Stimulated activated CD8-positive, alpha-beta memory T cell treated with anti-CD3 and anti-CD28 coated beads, Interleukin-7, amount 100 ng/mL, for 1 hour (primary cell): Measurements from ENCODE around the gene ERN1.
"Not testable (repeated sequence)": the region's sequence is repeated elsewhere in the genome, so short reads cannot be mapped to it uniquely, and the experiment has no call there.

ENCODE experiments used
- DNase-seq, 2 donors: peaks; one replicate each; pipeline ENCODE4 v3.0.0-alpha.2; 2020; ENCODE audit warnings: low read depth in 2 of 2

Gene ERN1

GRCh38 chr17:64135000-64135399 is 5.1 kb upstream of the ERN1 start:
- no peak for DNase-seq

- DNase-seq = no peak
These were observed 4.4 kb upstream of the ERN1 start for GRCh38 chr17:64134216-64134970.

GRCh38 chr17:64133546-64134215 is 3.7 kb upstream of the ERN1 start:
- DNase-seq = no peak

- no peak for DNase-seq
These were observed 1.8 kb upstream of the ERN1 start for GRCh38 chr17:64131606-64132270.

GRCh38 chr17:64130559-64131001 is 636 bp upstream of the ERN1 start:
- no peak for DNase-seq

- DNase-seq = no peak
These were observed 504 bp downstream of the ERN1 start for GRCh38 chr17:64129515-64129764.

GRCh38 chr17:64128787-64129514 is 993 bp downstream of the ERN1 start:
- DNase-seq = no peak

- no peak for DNase-seq
These were observed 3.0 kb downstream of the ERN1 start for GRCh38 chr17:64126918-64127317.

GRCh38 chr17:64125937-64126336 is 4.0 kb downstream of the ERN1 start:
- DNase-seq = no peak

GRCh38 chr17:64124609-64125008 is 5.3 kb downstream of the ERN1 start:
- DNase-seq = no peak

GRCh38 chr17:64123114-64123513 is 6.8 kb downstream of the ERN1 start:
- no peak for DNase-seq

- DNase-seq = not testable (repeated sequence)
These were observed 8.8 kb downstream of the ERN1 start for GRCh38 chr17:64120972-64121786.

- DNase-seq = no peak
These were observed 9.7 kb downstream of the ERN1 start for GRCh38 chr17:64120159-64120810.

- no peak for DNase-seq
These were observed 11.7 kb downstream of the ERN1 start for GRCh38 chr17:64117981-64118979.

GRCh38 chr17:64115822-64116534 is 14.0 kb downstream of the ERN1 start:
- no peak for DNase-seq

GRCh38 chr17:64115043-64115698 is 14.8 kb downstream of the ERN1 start:
- no peak for DNase-seq

GRCh38 chr17:64113006-64113405 is 16.9 kb downstream of the ERN1 start:
- no peak for DNase-seq

- no peak for DNase-seq
These were observed 18.1 kb downstream of the ERN1 start for GRCh38 chr17:64111831-64112230.
